B cell (primary cell): ENCODE measurements around the gene TNXB. TPM values are rescaled to one million over a fixed set of nuclear protein-coding genes. Genes with fewer than 3 reads are reported as not detected.

Experiments
- ATAC-seq: fragments of 200-7000 bp; cut with Tn5 transposase; one replicate; pipeline ENCODE4 v1.10.0; 2021; ENCODE audit warnings: low read depth, mild to moderate bottlenecking, moderate number of reproducible peaks, moderate library complexity
- CTCF ChIA-PET: fragments of 350-600 bp; sonication (Branson Sonifier 250); formaldehyde crosslinking; loops from one replicate; lab custom pipeline; 2021; ENCODE audit warnings: antibody characterized with exemption, inconsistent platforms; lab: Charles Lee
- POLR2A ChIA-PET: fragments of 350-600 bp; sonication (Branson Sonifier 250); formaldehyde crosslinking; loops from one replicate; lab custom pipeline; 2021; ENCODE audit warnings: antibody characterized with exemption; lab: Charles Lee
- DNase-seq: peaks from one replicate; pipeline ENCODE4 v3.0.0; 2013
- H2AFZ ChIP-seq: 2 replicates; pipeline ENCODE4 v1.6.1; 2012; ENCODE audit warnings: mild to moderate bottlenecking, low read depth, low read length; ENCODE audit not compliant: insufficient read depth, poor library complexity, severe bottlenecking
- H3K27ac ChIP-seq, 2 donors: 1 replicate in 1 of 2; 2 replicates in 1 of 2; pipeline ENCODE4 v1.5.1; 2012 to 2013; ENCODE audit warnings: low read length in 2 of 2, mild to moderate bottlenecking in 2 of 2, moderate library complexity in 1 of 2
- H3K27me3 ChIP-seq, 4 experiments: fragments of 200-600 bp in 1 of 4; sonication (generic) in 1 of 4; replicated peaks in 1 of 4; 1 replicate in 2 of 4; 2 replicates in 2 of 4; pipeline versions ENCODE4 v1.6.1 to v1.7.0; 2013 to 2016; ENCODE audit warnings: low read length in 3 of 4, mild to moderate bottlenecking in 2 of 4, mixed read lengths in 1 of 4, moderate library complexity in 1 of 4; ENCODE audit not compliant: insufficient read depth in 4 of 4, control insufficient read depth in 3 of 4; ENCODE audit errors: control extremely low read depth in 1 of 4
- H3K36me3 ChIP-seq, 2 experiments: replicated peaks in 1 of 2; 1 replicate in 1 of 2; 2 replicates in 1 of 2; pipeline versions ENCODE4 v1.6.1 to v1.7.1; 2013; ENCODE audit warnings: low read length in 1 of 2; ENCODE audit not compliant: insufficient read depth in 2 of 2, control insufficient read depth in 1 of 2; ENCODE audit errors: control extremely low read depth in 1 of 2, extremely low read depth in 1 of 2
- H3K4me1 ChIP-seq, 2 donors: fragments of 200-600 bp in 1 of 2; sonication (generic) in 1 of 2; 1 replicate in 1 of 2; 2 replicates in 1 of 2; pipeline versions ENCODE4 v1.5.1 to v1.6.1; 2013 to 2017; ENCODE audit warnings: low read length in 2 of 2; ENCODE audit not compliant: control insufficient read depth in 2 of 2, insufficient read depth in 2 of 2
- H3K4me2 ChIP-seq: replicated peaks from 2 replicates; pipeline ENCODE3; 2012; ENCODE audit warnings: mild to moderate bottlenecking, low read depth, low read length; ENCODE audit not compliant: poor library complexity, severe bottlenecking
- H3K4me3 ChIP-seq, 5 experiments: fragments of 200-600 bp in 1 of 5; sonication (generic) in 1 of 5; 1 replicate in 3 of 5; 2 replicates in 2 of 5; pipeline versions ENCODE4 v1.5.1 to v1.7.0; 2011 to 2016; ENCODE audit warnings: low read length in 4 of 5, mild to moderate bottlenecking in 4 of 5, low read depth in 2 of 5, control low read depth in 1 of 5, moderate library complexity in 1 of 5; ENCODE audit not compliant: insufficient read depth in 1 of 5; ENCODE audit errors: control extremely low read depth in 1 of 5, extremely low read depth in 1 of 5
- H3K79me2 ChIP-seq: fragments of 200-600 bp; sonication (generic); one replicate; pipeline ENCODE4 v1.6.0; 2016; ENCODE audit warnings: low read length; ENCODE audit not compliant: control insufficient read depth, insufficient read depth
- H3K9ac ChIP-seq: fragments of 200-600 bp; sonication (generic); 2 replicates; pipeline ENCODE4 v1.6.1; 2017; ENCODE audit warnings: mild to moderate bottlenecking, low read length, moderate library complexity
- H3K9me3 ChIP-seq, 3 donors: one replicate each; pipeline versions ENCODE4 v1.6.1 to v1.7.1; 2013; ENCODE audit warnings: low read length in 2 of 3; ENCODE audit not compliant: control insufficient read depth in 2 of 3, insufficient read depth in 1 of 3; ENCODE audit errors: control extremely low read depth in 1 of 3
- H4K20me1 ChIP-seq: 2 replicates; pipeline ENCODE4 v1.6.0; 2012; ENCODE audit warnings: mild to moderate bottlenecking, low read length; ENCODE audit not compliant: insufficient read depth, control insufficient read depth, poor library complexity, severe bottlenecking
- H3K27ac Mint-ChIP-seq: one replicate; pipeline ENCODE4 v1.8.0; 2021; ENCODE audit warnings: mixed read lengths
- H3K27me3 Mint-ChIP-seq: one replicate; pipeline ENCODE4 v1.8.0; 2021; ENCODE audit warnings: mixed read lengths
- H3K4me1 Mint-ChIP-seq: one replicate; pipeline ENCODE4 v1.8.0; 2021; ENCODE audit warnings: mixed read lengths
- H3K4me3 Mint-ChIP-seq: one replicate; pipeline ENCODE4 v1.8.0; 2021; ENCODE audit warnings: mixed read lengths
- H3K9me3 Mint-ChIP-seq: one replicate; pipeline ENCODE4 v1.8.0; 2022; ENCODE audit warnings: mixed read lengths; ENCODE audit not compliant: insufficient read depth
- EZH2 ChIP-seq: IDR thresholded peaks from 2 replicates; pipeline ENCODE4 v1.6.1; 2012; ENCODE audit warnings: borderline replicate concordance, low read depth, mild to moderate bottlenecking, moderate library complexity, low read length; ENCODE audit not compliant: insufficient read depth, poor library complexity, severe bottlenecking
- WGBS: methylation state at CpG from one replicate; pipeline ENCODE4 v1.1.5; 2013; ENCODE audit warnings: missing lambda C conversion rate; ENCODE audit not compliant: insufficient coverage; 5-methylcytosine and 5-hydroxymethylcytosine counted together
- intact Hi-C: fragments of 100-400 bp; cut with micrococcal nuclease; formaldehyde crosslinking; loops from one replicate; pipeline ENCODE4 v1.10.0; 2022
- polyA plus RNA-seq: library from polyadenylated mRNA; depleted of rRNA; stranded (reverse); fragments of >200 nt; gene quantifications from 2 replicates; pipeline ENCODE4 v1.2.3, GENCODE V29; 2012
- total RNA-seq, 2 donors: library from RNA; stranded (reverse); fragments of 120-200 nt in 1 of 2; gene quantifications; 1 replicate in 1 of 2; 2 replicates in 1 of 2; pipeline versions ENCODE4 v1.2.3 to v1.2.4, GENCODE V29; 2013 to 2022
- TF ChIP-seq, protein P1 (sequence below): fragments of 200-600 bp; IDR thresholded peaks from one replicate; pipeline ENCODE4 v1.8.0; 2022; ENCODE audit warnings: antibody characterized with exemption, mild to moderate bottlenecking

Gene TNXB
- total and polyA plus RNA-seq, 2 donors (not counting 1 experiment from before 2014, with no cell fraction given) = 1.4 to 19.0 TPM

GRCh38 chr6:32127717-32128592, 18.8 kb upstream of the TNXB start, which contains the start of gene ATF6B:
TSS of gene ATF6B (minus strand) at chr6:32128246. CDS start at chr6:32128207, 39 bp downstream.
- H3K4me2 ChIP-seq = peak within 1 kb of the TSS; percentile 86
- H3K9me3 ChIP-seq = peaks cover 0 to 2% (median 0%) of the 10 kb centered on the region in 3 donors
- H3K9ac ChIP-seq = peak within 1 kb of the TSS; percentile 92
- H2AFZ ChIP-seq = peak within 1 kb of the TSS; percentile 90
- Mint-ChIP-seq H3K4me1 (peaks cover 48% of the 10 kb centered on the region), H3K27ac (peak within 1 kb of the TSS; percentile 95), H3K27me3 (no peaks in the 10 kb centered on the region), H3K9me3 (no peaks in the 10 kb centered on the region), H3K4me3 (peak within 1 kb of the TSS; percentile 98)
- WGBS = under 1% methylated on average over 44 of the region's 44 CpGs
- peak within 1 kb of the TSS; percentile 82 to 100 (median 99) for H3K4me3 ChIP-seq
- CTCF ChIA-PET = interaction anchor here (0.6 to 4.8 kb wide), 12 partner anchors 8 to 1494 kb away, joined by 3 to 40 read pairs (median 3); partner anchors contain the start of genes GPSM3 and LY6G5C
- POLR2A ChIA-PET = interaction anchor here (0.5 to 2.0 kb wide), 9 partner anchors 14 to 766 kb away, joined by 3 to 15 read pairs (median 5); partner anchors contain the start of genes DXO, GPSM3 and PBX2
- peak; percentile 92 for ATAC-seq
- H3K36me3 ChIP-seq = peaks cover 7 to 39% of the 10 kb centered on the region in 2 experiments
- TF ChIP-seq, protein P1, sequence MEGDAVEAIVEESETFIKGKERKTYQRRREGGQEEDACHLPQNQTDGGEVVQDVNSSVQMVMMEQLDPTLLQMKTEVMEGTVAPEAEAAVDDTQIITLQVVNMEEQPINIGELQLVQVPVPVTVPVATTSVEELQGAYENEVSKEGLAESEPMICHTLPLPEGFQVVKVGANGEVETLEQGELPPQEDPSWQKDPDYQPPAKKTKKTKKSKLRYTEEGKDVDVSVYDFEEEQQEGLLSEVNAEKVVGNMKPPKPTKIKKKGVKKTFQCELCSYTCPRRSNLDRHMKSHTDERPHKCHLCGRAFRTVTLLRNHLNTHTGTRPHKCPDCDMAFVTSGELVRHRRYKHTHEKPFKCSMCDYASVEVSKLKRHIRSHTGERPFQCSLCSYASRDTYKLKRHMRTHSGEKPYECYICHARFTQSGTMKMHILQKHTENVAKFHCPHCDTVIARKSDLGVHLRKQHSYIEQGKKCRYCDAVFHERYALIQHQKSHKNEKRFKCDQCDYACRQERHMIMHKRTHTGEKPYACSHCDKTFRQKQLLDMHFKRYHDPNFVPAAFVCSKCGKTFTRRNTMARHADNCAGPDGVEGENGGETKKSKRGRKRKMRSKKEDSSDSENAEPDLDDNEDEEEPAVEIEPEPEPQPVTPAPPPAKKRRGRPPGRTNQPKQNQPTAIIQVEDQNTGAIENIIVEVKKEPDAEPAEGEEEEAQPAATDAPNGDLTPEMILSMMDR = no peak
- no peak for TF ChIP-seq EZH2
- no peaks in the 10 kb centered on the region for H3K27me3 ChIP-seq
- intact Hi-C loops = loop anchor here (1.0 to 10.0 kb wide), 2 partner anchors 50 to 667 kb away; partner anchors contain the start of gene RNF5
- peaks cover 26 to 36% of the 10 kb centered on the region in 2 donors for H3K4me1 ChIP-seq
- peaks cover 9% of the 10 kb centered on the region for H4K20me1 ChIP-seq
- DNase-seq = peak; percentile 98
- peak within 1 kb of the TSS; percentile 62 to 91 for H3K27ac ChIP-seq
- peaks cover 50% of the 10 kb centered on the region for H3K79me2 ChIP-seq
